Measurements from ENCODE around the gene CORO7.
"Not testable (repeated sequence)": the region's sequence is repeated elsewhere in the genome, so short reads cannot be mapped to it uniquely, and the experiment has no call there.

CORO7 gene

DNA sequence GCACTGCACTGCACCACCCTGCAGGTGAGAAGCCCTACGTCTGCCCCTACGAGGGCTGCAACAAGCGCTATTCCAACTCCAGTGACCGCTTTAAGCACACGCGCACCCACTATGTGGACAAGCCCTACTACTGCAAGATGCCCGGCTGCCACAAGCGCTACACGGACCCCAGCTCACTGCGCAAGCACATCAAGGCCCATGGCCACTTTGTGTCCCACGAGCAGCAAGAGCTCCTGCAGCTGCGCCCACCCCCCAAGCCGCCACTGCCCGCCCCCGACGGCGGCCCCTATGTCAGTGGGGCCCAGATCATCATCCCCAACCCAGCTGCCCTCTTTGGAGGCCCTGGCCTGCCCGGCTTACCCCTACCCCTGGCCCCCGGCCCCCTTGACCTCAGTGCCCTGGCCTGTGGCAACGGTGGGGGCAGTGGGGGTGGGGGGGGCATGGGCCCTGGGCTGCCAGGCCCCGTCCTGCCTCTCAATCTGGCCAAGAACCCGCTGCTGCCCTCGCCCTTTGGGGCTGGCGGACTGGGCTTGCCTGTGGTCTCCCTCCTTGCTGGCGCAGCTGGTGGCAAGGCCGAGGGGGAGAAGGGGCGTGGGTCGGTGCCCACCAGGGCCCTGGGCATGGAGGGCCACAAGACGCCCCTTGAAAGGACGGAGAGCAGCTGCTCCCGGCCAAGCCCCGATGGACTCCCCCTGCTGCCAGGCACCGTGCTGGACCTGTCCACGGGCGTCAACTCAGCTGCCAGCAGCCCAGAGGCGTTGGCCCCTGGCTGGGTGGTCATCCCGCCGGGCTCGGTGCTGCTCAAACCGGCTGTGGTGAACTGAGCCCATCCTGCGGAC is 79.5 kb downstream of the CORO7 start:
- no peak for DNase-seq (ENCODE audit: low spot score)

DNA sequence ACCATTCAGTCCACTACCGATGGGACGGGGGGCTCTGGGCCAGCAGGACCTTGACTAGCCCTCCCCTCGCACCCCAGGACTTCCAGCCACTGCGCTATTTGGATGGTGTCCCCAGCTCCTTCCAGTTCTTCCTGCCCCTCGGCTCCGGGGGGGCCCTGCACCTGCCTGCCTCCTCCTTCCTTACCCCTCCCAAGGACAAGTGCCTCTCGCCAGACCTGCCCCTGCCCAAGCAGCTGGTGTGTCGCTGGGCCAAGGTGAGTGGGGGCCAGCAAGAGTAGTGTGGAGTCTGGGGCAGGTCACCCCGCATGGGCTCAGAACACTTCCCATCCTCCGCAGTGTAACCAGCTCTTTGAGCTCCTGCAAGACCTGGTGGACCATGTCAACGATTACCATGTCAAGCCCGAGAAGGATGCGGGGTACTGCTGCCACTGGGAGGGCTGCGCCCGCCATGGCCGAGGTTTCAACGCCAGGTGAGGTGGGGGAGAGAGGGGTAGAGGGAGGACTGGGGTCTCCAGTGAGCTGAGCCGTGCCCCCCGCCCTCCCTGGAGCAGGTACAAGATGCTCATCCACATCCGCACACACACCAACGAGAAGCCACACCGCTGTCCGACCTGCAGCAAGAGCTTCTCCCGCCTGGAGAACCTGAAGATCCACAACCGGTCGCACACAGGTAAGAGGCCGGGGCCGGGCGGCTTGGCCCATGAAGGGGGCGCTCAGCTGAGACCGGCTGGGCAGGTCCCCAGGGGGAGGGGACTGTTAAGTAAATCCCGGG is 81.5 kb downstream of the CORO7 start:
- no peak for DNase-seq (ENCODE audit: low spot score)

DNA sequence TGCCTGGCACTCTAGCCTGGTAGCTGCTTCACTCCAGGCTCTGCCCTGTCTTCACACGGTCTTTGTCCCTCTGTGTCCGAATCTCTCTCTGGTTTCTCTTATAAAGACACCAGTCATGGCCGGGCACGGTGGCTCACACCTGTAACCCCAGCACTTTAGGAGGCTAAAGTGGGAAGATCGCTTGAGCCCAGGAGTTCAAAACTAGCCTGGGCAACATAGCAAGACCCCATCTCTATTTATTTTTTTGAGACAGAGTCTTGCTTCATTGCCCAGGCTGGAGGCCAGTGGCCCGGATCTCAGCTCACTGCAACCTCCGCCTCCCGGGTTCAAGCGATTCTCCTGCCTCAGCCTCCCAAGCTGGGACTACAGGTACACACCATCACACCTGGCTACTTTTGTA is 82.7 kb downstream of the CORO7 start:
- not testable (repeated sequence) for DNase-seq (ENCODE audit: low spot score)

DNA sequence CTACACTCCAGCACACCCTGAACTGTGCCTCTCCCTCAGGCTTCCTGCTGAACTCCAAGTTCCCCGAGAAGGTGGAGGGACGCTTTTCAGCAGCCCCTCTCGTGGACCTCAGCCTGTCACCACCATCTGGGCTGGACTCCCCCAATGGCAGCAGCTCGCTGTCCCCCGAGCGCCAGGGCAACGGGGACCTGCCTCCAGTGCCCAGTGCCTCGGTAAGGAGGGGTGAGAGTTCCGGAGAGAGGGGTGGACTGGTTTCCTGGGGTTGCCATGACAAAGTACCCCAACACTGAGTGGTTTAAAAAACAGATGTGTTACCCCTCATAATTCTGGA is 83.1 kb downstream of the CORO7 start:
- DNase-seq (ENCODE audit: low spot score), result no peak

DNA sequence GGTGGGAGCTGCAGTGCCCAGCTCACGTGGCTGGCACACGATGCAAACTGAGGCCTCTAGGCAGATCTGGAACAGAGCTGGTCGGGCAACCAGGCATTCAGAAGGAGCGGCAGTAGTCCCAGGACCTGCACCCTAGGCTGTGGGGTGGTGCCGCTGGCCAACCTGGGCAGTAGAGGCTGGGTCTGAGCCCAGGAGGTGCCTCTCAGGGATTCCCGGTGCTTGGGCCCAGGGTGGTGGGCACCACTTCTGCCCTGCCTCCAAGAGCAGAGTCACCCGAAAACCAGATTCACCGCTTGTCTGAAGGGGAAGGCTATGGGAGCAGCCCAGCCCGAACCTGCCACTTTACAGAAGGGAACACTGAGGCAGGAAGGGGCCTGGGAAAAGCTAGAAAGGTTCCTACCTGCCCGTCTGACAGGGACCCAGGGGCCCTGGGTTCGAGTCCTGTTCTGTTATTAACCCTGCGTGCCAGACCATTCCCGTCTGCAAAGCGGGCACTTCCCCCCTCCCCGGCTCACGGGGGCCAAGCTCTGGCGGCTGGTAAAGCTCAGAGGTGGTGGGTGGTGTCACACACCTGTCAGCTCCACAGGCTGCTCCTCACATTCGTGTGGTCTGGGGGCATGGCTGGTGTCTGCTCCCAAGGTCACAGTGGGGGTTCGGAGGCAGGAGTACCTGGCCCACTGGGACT is 83.6 kb downstream of the CORO7 start:
- no peak for DNase-seq (ENCODE audit: low spot score)

DNA sequence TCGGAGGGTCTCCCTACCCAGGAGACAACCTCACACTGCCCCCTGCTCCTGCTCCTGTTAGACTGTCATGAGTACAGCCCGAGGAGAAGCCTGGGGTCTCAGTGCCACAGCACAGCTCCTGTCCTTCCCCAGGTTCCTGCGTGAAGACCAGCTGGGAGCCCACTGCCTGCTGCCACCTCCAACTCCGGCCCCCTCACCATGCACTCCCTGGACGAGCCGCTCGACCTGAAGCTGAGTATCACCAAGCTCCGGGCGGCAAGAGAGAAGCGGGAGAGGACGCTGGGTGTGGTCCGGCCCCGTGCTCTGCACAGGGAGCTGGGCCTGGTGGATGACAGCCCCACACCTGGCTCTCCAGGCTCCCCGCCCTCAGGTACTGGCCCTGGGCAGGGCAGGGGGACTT is 84.3 kb downstream of the CORO7 start:
- no peak for DNase-seq (ENCODE audit: low spot score)

DNA sequence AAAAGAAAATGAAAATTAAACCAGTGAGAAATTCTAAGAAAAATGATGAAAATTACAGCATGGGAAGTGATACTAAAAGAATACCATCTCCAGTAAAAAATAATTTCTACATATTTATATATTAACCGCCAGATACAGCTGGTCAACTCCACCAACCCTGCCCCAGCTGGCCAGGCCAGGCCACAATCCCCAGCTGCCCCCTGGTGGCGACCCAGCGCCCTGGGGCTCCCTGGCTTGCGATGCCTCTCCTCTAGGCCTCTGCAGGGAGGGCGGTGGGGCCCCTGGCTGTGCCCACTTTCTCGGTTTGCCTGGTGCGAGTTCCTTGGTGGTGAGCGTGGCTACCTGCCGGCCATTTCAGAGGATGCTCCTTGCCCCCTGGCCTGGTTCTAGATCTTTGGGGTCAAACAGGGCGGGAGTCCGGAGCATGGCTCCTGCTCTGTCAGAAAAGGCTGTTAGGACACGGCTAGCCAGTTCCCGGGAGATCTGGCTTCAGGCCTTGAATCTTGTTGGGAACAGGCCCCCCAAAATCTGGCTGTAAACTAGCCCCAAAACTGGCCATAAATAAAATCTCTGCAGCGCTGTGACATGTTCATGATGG is 86.0 kb downstream of the CORO7 start:
- DNase-seq (ENCODE audit: low spot score), result peak; percentile 89

DNA sequence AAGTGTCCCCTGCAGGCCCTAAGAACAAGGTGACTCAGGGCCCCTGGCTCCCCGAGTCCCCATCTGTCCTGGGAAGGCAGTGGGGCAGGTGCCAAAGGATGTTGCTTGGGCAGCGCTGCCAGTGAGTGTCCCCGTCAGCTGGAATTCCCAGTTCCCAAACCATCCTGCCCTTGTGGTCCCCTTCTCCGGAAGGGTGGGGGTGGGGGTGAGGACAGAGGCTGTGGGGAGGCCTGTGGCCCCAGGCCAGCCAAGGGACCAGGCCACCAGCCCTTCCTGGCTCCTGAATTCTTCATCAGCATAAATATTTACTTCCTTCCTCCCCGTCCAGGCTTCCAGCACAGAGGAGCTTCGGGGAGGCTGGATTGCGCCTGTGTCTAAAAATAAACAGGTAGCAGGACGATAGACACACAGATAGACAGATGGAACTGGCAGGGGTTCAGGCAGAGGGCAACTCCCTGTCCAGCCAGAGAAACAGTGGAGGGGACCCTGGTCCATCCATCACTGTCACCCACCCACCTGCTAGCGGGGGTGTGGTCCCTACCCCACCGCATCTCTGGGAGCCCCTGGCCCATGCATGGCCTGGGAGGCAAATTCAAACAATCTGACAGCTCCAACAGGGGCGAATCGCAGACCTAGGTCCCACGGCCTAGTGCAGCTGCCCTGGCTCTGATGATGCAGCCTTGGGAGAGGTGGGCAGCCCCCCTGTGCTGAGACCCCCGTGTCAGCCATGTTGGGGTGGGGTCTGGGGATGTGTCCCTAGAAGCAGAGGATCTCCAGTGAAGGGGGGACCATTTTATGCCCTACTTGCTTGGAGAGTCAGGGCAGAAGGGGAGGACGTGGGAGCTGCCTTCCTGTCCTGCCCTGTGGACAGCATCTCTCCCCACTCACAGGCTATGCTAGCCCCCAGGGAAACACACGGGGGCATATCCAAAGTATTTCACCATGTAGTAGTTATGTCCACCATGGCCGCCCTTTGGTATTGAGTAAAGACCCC is 87.3 kb downstream of the CORO7 start:
- DNase-seq (ENCODE audit: low spot score), result no peak

DNA sequence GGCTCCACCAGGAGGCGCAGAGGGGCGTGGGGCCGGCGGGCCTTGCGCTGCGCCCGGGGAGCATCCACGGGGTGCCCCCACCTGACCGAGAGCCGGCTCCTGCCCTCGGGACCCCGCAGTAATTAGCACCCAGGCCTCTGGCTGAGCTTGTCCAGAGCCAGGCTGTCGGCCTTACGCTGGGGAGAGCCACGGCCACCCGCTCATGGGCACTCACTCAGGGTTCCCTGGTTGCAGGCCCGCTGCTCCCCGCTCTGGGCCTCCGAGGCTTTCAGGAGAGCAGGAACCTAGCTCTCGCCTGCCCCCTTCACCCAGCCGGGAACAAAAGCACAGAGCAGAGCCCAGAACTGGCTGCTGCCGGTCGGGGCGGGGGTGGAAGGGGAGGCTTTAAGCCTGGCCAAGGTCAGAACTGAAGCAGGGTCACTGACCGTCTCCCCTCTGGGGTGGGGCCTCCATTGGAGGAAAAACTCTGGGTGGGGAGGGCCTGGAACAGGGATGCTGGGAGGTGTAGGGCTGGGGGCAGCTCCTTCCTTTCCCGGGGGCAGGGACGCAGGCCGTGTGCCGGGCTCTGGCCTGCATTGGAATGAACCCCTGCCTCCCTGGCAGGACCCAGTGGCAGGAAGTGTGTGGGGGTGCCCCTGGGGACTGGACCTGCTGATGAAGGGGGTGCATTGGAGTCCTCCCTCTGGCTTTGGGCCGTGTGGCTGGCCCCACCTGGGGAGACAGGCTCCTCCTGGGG is 88.2 kb downstream of the CORO7 start:
- no peak for DNase-seq (ENCODE audit: low spot score)

DNA sequence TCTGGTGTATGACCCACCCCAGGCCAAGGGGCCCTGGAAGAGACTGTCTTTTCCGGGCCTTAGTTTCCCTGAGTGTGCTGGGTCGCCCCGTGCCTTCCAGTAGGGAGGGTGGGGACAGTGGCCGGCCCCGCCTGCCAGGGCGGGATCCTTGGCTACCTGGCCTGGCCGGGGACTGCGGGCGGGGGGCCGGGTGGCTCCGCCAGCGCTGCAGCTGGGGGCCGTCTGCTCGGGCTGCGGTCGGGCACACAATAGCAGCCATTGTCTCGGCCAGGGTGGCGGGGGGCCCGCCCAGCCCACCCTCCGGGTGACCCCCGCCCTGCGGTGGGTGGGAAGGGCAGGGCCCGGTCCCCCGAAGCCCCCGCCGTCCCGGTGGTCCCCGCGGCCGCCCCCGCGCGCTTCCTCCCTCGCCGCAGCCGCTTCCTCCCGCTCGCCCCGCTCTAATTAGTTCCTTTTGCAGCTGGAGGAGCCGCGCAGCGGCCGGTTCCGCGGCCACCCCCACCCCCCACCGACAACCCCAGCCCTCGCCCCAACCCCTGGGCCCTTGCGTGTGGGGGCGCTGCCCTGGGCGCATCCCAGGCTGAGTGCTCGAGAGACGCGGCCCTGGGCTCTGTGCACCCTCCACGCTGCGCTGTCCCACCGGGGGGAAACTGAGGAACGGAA is 88.9 kb downstream of the CORO7 start:
- no peak for DNase-seq (ENCODE audit: low spot score)

DNA sequence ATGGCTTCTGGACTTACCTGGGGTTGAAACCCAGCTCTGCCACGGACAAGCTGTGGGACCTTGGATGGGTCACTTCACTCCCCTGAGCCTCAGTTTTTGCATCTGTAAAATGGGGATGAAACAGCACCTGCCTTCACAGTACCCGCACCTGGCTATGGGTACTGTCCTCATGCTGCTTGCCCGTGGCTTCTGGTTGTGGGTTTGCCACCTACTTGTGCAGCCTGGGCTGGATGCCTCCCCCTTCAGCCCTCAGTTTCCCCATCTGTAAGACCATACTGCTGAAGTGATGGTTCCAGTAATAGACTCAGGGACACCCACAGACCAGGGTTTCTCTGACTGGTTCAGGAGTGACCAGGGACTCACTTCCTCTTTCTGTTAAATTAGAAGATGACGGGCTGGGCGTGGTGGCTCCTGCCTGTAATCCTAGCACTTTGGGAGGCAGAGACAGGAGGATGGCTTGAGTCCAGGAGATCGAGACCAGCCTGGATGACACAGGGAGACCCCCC is 91.1 kb downstream of the CORO7 start:
- no peak for DNase-seq (ENCODE audit: low spot score)

DNA sequence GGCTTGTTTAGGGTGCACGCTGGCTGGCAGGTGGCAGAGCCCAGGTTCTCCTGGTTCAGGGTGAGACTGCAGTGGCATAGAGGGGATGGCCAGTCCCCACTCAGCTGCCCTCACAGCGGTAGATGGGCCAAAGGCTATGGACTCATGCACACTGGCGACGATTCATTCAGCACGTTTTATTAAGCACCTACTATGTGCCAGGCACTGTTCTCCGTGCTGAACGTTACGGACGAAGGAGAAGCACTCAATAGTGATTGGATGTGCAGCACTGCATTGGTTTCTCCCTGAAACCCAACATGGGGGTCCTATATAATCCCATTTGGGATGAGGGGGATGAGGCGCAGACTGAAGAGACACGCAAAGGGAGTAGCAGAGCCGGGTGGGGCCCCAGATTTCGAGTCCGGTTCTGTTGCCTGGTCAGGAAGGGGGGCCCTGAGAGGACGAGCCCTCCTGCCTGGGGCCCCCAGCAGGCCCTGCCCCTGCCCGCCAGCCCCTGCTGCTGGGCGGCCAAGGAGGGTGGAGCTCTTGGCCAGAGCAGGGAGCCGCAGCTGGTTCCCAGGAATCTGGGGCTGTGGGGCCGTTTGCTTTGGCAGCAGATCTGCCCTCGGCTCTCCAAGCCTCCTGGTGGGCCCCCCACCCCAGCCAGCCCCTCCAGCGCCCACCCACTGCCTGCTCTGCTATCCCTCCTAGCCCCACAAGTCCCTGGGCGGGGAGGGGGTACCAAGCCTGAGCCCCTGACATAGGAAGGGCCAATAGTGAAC is 91.7 kb downstream of the CORO7 start:
- DNase-seq (ENCODE audit: low spot score), result no peak

DNA sequence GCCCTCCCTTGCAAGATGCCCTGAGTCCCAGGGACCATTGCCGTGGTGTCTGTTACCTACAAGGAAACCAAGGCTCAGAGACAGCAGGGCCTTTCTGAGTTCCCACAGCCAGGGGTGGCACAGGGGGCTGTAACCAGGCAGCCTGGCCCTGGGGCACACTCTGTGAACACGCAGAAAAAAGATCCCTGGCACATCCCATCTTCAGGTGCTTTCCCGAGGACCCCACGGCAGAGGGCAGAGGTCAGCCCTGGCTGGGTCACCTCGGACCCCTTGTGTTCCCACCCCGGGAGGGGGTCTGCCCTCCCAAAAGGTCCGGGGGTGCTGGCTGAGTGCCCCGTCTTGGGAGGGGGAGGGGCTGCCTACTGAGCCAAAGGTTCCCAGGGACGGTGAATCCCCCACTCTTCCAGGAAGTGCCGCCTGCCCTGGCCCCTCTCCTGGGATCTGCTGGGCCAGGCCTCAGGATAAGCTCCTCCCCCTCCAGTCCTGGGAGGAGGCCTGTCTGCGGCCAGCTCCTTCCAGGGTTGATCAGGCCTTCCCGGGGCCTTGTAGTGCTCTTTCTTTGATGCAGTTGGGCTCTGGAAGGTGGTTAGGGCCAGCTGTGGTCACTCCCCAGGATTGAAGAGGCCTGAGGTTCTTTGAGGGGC is 92.4 kb downstream of the CORO7 start:
- peak; percentile 64 for DNase-seq (ENCODE audit: low spot score)

DNA sequence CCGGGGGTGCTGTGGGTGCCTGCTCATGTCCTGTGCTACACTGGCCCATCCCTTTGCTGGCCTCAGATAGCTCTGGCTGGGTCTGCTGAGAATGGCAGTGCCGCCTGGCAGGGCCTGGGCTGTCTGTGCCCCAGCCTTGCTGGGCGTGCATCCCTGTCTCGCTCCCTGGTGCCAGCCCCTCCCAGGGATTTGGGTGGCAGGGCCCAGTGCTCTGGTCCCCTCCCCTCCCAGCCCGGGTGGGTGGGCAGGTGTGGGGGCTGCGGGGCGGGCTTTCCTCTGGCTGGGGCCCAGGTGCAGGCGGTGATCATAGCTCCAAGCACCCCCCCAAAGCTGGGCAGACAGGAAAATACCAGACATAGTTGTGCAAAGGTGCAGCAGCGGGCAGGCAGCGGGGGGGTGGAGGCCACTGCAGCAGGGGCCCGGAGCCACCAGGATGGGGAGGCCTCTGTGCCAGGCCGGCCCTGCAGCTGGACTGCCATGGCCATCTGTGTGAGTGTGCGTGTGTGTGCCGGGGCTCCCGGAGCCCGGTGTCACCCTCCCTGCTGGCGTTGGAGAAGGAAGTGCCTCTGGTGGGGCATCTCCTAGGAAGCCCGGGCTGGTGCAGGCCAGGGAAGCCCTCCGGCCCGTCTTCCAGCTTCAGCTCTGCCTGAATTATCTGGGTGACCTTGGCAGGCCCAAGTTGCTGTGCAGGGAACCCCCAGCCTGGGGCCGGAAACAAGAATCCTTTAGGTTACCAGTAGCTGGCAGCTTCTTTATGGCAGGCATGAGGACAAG is 93.1 kb downstream of the CORO7 start:
- no peak for DNase-seq (ENCODE audit: low spot score)

DNA sequence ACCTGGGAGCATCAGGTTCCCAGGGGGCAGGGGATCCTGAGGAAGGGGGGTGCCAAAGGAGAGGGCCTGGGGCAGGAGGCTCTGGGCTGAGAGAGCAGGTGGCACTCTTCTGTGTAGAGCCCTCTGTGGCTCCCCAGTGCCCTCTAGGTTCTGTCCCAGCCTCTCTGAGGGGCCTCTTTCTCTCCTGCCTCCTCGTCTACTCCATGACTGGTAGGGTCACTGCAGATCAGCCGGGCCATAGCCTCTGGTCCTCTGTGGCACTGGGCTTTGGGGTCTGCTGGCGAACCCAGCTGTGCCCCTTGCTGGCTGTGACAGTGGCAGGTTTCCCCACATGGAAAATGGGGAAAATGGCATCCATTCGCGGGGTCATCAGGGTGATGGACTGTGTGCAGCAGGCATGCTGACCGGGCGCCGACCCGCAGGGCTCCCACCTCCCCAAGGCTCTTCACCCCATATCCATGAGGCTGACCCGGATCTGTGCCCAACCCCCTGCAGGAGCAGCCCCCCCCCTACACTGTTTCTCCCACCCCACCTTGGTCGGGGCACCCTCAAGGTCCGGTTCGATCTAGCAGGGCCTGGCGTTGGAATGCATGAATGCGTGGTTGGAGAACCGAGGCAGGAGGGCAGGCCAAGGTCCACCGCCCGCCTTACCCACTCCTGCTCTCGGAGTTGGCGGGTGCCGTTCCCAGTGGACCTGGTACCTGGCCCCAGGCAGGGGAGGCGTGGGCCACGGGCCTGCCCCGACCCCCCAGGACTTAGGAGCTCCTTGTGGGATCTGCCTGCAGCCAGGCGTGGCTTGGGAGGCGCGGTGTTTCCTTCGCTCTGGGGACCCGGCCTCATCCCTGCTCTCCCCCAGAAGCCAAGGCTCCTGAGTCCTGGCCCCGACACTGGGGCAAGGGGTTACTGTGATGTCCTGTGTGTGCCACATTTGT is 94.0 kb downstream of the CORO7 start:
- no peak for DNase-seq (ENCODE audit: low spot score)

DNA sequence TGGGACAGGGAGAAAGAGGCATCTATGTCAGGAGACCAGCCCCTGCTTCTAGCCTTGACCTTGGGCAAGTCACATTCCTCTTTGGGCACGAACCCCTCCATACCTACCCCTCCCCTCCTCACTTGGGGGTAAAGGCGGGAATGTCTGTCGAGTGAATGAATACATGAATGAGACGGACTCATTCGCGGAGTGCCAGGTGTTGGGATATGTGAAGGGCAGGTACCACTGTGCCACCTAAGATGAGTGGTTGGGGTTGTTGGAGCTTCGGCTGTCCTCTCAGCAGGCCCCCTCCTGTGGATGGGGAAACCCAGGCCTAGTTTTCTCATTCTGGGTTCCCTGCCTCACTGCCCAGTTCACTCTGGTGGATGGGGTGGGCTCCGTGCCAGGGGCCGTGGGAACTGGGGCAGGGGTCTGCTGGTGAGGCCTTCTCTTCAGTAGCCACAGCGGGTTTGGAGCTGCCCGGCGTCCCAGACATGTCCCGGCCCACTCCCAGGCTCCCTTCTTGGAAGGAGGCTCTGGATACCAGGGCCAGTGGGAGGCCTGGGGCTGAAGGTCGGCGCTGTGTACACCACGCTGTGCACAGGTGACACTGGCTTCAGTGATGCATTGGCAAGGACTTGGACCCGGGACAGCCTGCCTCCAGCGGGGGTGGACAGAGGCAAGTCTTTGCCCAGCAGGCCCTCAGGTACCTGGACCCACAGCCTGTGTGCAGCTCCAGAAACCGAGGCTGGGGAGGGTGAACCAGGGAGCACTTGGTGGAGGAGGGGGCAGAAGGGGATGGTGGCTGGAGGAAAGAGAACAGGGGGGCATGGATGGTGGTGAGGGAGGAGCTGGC is 94.9 kb downstream of the CORO7 start:
- no peak for DNase-seq (ENCODE audit: low spot score)

All from D341Med (cell line).